GM13976 (cell line): Measurements from ENCODE around the gene PACRG.

ENCODE experiments used
- DNase-seq: peaks from one replicate; pipeline ENCODE4 v3.0.0; 2012; ENCODE audit warnings: low spot score
- in situ Hi-C: fragments of 300-500 bp; cut with MboI; formaldehyde crosslinking; loops from one replicate; pipeline ENCODE4 v1.12.0; 2022; ENCODE audit warnings: low sequenced_read_pairs, mixed read lengths, inconsistent platforms; ENCODE audit not compliant: unreplicated experiment
- TF ChIP-seq, protein P1 (sequence below): IDR thresholded peaks from 2 replicates; pipeline ENCODE4 v1.5.1; 2012; ENCODE audit warnings: borderline replicate concordance, mild to moderate bottlenecking; ENCODE audit not compliant: insufficient read depth; ENCODE audit errors: extremely low read depth, missing control alignments, control extremely low read depth

The PACRG gene

GRCh38 chr6:163263196-163263595 is 535.4 kb downstream of the PACRG start:
- DNase-seq = no peak
- TF ChIP-seq, protein P1, sequence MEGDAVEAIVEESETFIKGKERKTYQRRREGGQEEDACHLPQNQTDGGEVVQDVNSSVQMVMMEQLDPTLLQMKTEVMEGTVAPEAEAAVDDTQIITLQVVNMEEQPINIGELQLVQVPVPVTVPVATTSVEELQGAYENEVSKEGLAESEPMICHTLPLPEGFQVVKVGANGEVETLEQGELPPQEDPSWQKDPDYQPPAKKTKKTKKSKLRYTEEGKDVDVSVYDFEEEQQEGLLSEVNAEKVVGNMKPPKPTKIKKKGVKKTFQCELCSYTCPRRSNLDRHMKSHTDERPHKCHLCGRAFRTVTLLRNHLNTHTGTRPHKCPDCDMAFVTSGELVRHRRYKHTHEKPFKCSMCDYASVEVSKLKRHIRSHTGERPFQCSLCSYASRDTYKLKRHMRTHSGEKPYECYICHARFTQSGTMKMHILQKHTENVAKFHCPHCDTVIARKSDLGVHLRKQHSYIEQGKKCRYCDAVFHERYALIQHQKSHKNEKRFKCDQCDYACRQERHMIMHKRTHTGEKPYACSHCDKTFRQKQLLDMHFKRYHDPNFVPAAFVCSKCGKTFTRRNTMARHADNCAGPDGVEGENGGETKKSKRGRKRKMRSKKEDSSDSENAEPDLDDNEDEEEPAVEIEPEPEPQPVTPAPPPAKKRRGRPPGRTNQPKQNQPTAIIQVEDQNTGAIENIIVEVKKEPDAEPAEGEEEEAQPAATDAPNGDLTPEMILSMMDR = no peak
- in situ Hi-C loops = no loop called here

GRCh38 chr6:163263998-163264661 is 536.4 kb downstream of the PACRG start:
- TF ChIP-seq, protein P1 = no peak
- in situ Hi-C loops = no loop called here
- no peak for DNase-seq

DNA sequence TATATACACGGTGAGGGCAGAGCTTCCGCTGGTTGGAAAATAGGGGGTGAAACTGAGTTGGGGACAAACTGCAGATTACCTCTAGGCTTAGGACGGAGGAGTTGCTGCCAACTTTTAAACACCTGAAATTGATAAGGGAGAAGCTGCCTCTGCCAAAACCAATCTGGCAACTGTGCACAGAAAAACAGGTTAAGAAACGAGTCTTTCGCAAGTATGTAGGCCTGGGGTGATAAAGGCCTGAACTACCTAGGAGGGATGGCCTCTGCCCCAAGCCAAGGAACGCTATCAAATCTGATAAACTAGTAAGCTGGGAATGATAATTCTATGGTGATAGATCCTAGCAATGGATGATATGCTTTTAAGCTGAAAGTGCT is 536.9 kb downstream of the PACRG start:
- no peak for DNase-seq
- in situ Hi-C loops = no loop called here
- TF ChIP-seq, protein P1 = no peak

DNA sequence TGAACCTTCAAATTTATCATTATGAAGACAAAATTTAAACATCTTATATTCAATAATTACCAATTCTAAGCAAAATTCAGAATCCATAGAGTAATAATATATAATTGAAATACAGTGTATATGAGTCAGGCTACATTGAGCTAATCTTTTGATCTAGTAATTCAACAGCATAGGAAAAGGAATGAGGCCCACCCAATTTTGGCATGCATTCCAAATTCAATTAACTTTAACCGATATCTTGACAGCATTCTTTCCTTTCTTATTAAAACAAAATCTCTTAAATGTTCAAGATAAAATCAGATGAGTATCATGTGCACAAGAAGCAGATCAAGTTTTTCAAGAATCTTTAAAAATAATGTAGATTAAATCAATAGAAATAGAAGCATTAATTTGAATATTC is 553.9 kb downstream of the PACRG start:
- TF ChIP-seq, protein P1 = no peak
- in situ Hi-C loops = no loop called here
- no peak for DNase-seq

GRCh38 chr6:163282672-163283071 is 554.9 kb downstream of the PACRG start:
- DNase-seq = no peak
- in situ Hi-C loops = no loop called here
- TF ChIP-seq, protein P1 = no peak

- TF ChIP-seq, protein P1 = no peak
- in situ Hi-C loops = no loop called here
- no peak for DNase-seq
Observed at GRCh38 chr6:163284151-163284550, 556.4 kb downstream of the PACRG start.
